Glomerular visceral epithelial cell (primary cell): ENCODE results near the gene KIFC1.
"Not testable (repeated sequence)": the region's sequence is repeated elsewhere in the genome, so short reads cannot be mapped to it uniquely, and the experiment has no call there.

Experiments
- DNase-seq: peaks from one replicate; pipeline ENCODE4 v3.0.0-alpha.2; 2016; ENCODE audit errors: extremely low spot score

The KIFC1 gene

GRCh38 chr6:33373960-33374910 lies 17.4 kb upstream of the KIFC1 start:
- no peak for DNase-seq

GRCh38 chr6:33375143-33375671 lies 16.4 kb upstream of the KIFC1 start:
- peak; percentile 78 for DNase-seq

- no peak for DNase-seq
Observed at GRCh38 chr6:33377171-33377570, 14.5 kb upstream of the KIFC1 start.

- not testable (repeated sequence) for DNase-seq
Observed at GRCh38 chr6:33379184-33379583, 12.4 kb upstream of the KIFC1 start.

- no peak for DNase-seq
Observed at GRCh38 chr6:33380272-33380981, 11.2 kb upstream of the KIFC1 start.

- DNase-seq = no peak
Observed at GRCh38 chr6:33383427-33384185, 8.0 kb upstream of the KIFC1 start.

- peak; percentile 53 for DNase-seq
Observed at GRCh38 chr6:33384581-33385020, 7.0 kb upstream of the KIFC1 start.

- DNase-seq = no peak
Observed at GRCh38 chr6:33390173-33390572, 1.4 kb upstream of the KIFC1 start.

GRCh38 chr6:33390767-33391277 lies 801 bp upstream of the KIFC1 start:
- no peak for DNase-seq

- DNase-seq = peak; percentile 43
Observed at GRCh38 chr6:33391922-33392594, 435 bp downstream of the KIFC1 start.

GRCh38 chr6:33392595-33392948 lies 949 bp downstream of the KIFC1 start:
- no peak for DNase-seq

GRCh38 chr6:33392979-33393378 lies 1.4 kb downstream of the KIFC1 start:
- DNase-seq = no peak

- no peak for DNase-seq
Observed at GRCh38 chr6:33397541-33397940, 5.9 kb downstream of the KIFC1 start.

- DNase-seq = not testable (repeated sequence)
Observed at GRCh38 chr6:33398601-33399000, 7.0 kb downstream of the KIFC1 start.

- DNase-seq = not testable (repeated sequence)
Observed at GRCh38 chr6:33399881-33400280, 8.3 kb downstream of the KIFC1 start.

GRCh38 chr6:33404884-33405283 lies 13.3 kb downstream of the KIFC1 start:
- DNase-seq = no peak

- DNase-seq = no peak
Observed at GRCh38 chr6:33405386-33405940, 13.8 kb downstream of the KIFC1 start.

- DNase-seq = no peak
Observed at GRCh38 chr6:33406126-33406525, 14.5 kb downstream of the KIFC1 start.

GRCh38 chr6:33407132-33407718 lies 15.6 kb downstream of the KIFC1 start:
- peak; percentile 34 for DNase-seq

GRCh38 chr6:33410050-33410710 lies 18.6 kb downstream of the KIFC1 start:
- peak; percentile 99 for DNase-seq
